IMR-90 (cell line): Measurements from ENCODE around the gene HSD17B3. TPM values are rescaled to one million over a fixed set of nuclear protein-coding genes. Genes with fewer than 3 reads are reported as not detected.
"Not testable (repeated sequence)": the region's sequence is repeated elsewhere in the genome, so short reads cannot be mapped to it uniquely, and the experiment has no call there.

ENCODE experiments used
- ATAC-seq: fragments of 200-7000 bp; cut with Tn5 transposase; 2 replicates; pipeline ENCODE4 v1.9.1; 2020; ENCODE audit warnings: low read depth, mild to moderate bottlenecking, moderate library complexity
- BruUV-seq: library from RNA; stranded (reverse); fragments of 400-500 nt; replicated peaks from 2 replicates; lab custom pipeline; 2021; lab: Mats Ljungman, UMichigan
- CTCF ChIA-PET: fragments of 300-600 bp; formaldehyde crosslinking; extraction: SDS; loops from one replicate; lab custom pipeline; 2021; ENCODE audit warnings: antibody characterized with exemption; lab: Yijun Ruan, JAX
- POLR2A ChIA-PET: fragments of 300-600 bp; sonication (Branson Sonifier 250); formaldehyde crosslinking; loops from one replicate; lab custom pipeline; 2022; ENCODE audit warnings: antibody characterized with exemption; ENCODE audit not compliant: unreplicated experiment; lab: Charles Lee
- DNase-seq: peaks from one replicate; pipeline ENCODE4 v3.0.0; 2013
- H2AFZ ChIP-seq: replicated peaks from 2 replicates; pipeline ENCODE3; 2013; ENCODE audit warnings: low read length, mild to moderate bottlenecking; ENCODE audit not compliant: poor library complexity
- H2AK5ac ChIP-seq: 2 replicates; pipeline ENCODE4 v1.6.1; 2013; ENCODE audit warnings: low read depth, low read length, inconsistent platforms
- H2AK9ac ChIP-seq: replicated peaks from 2 replicates; pipeline ENCODE3; 2013; ENCODE audit warnings: mild to moderate bottlenecking, low read depth, low read length, moderate library complexity; ENCODE audit not compliant: poor library complexity
- H2BK120ac ChIP-seq: 2 replicates; pipeline ENCODE4 v1.6.1; 2013; ENCODE audit warnings: low read depth, low read length, inconsistent platforms
- H2BK15ac ChIP-seq: 3 replicates; pipeline ENCODE4 v1.6.1; 2013; ENCODE audit warnings: low read depth, low read length, inconsistent platforms
- H2BK20ac ChIP-seq: 2 replicates; pipeline ENCODE4 v1.6.1; 2013; ENCODE audit warnings: low read depth, mild to moderate bottlenecking, inconsistent platforms, low read length, moderate library complexity
- H2BK5ac ChIP-seq: 2 replicates; pipeline ENCODE4 v1.6.1; 2013; ENCODE audit warnings: mild to moderate bottlenecking, low read depth, low read length, inconsistent platforms; ENCODE audit not compliant: poor library complexity, severe bottlenecking
- H3K14ac ChIP-seq: replicated peaks from 2 replicates; pipeline ENCODE4 v1.6.1; 2013; ENCODE audit warnings: low read depth, low read length, inconsistent platforms
- H3K18ac ChIP-seq: 2 replicates; pipeline ENCODE4 v1.6.1; 2013; ENCODE audit warnings: low read depth, low read length, control low read depth
- H3K23ac ChIP-seq: 2 replicates; pipeline ENCODE4 v1.6.1; 2013; ENCODE audit warnings: low read depth, low read length, inconsistent platforms
- H3K27ac ChIP-seq: 2 replicates; pipeline ENCODE4 v1.5.1; 2013; ENCODE audit warnings: mild to moderate bottlenecking, control low read depth, low read length; ENCODE audit not compliant: insufficient read depth
- H3K27me3 ChIP-seq: 2 replicates; pipeline ENCODE4 v1.6.1; 2013; ENCODE audit warnings: low read length; ENCODE audit not compliant: control insufficient read depth, insufficient read depth
- H3K36me3 ChIP-seq: 2 replicates; pipeline ENCODE4 v1.6.1; 2013; ENCODE audit warnings: low read length, mixed read lengths; ENCODE audit not compliant: control insufficient read depth, insufficient read depth
- H3K4ac ChIP-seq: 2 replicates; pipeline ENCODE4 v1.6.1; 2013; ENCODE audit warnings: low read depth, low read length, inconsistent platforms
- H3K4me1 ChIP-seq: 2 replicates; pipeline ENCODE4 v1.6.1; 2013; ENCODE audit warnings: low read length, mixed read lengths; ENCODE audit not compliant: control insufficient read depth, insufficient read depth
- H3K4me2 ChIP-seq: 2 replicates; pipeline ENCODE4 v1.6.1; 2013; ENCODE audit warnings: low read depth, mild to moderate bottlenecking, control low read depth, low read length, moderate library complexity
- H3K4me3 ChIP-seq: 2 replicates; pipeline ENCODE4 v1.5.1; 2013; ENCODE audit warnings: low read depth, mild to moderate bottlenecking, control low read depth, low read length, moderate library complexity; ENCODE audit not compliant: insufficient read depth
- H3K56ac ChIP-seq: 2 replicates; pipeline ENCODE4 v1.6.1; 2013; ENCODE audit warnings: low read length, inconsistent platforms; ENCODE audit not compliant: insufficient read depth; ENCODE audit errors: extremely low read depth
- H3K79me1 ChIP-seq, 2 experiments: 2 replicates each; pipeline ENCODE4 v1.6.1; 2013; ENCODE audit warnings: low read length in 2 of 2, inconsistent platforms in 1 of 2, low read depth in 1 of 2
- H3K9ac ChIP-seq: 2 replicates; pipeline ENCODE4 v1.6.1; 2013; ENCODE audit warnings: low read depth, low read length, control low read depth
- H3K9me1 ChIP-seq: 2 replicates; pipeline ENCODE4 v1.6.1; 2013; ENCODE audit warnings: low read length, inconsistent platforms; ENCODE audit not compliant: insufficient read depth
- H3K9me3 ChIP-seq: 2 replicates; pipeline ENCODE4 v1.6.1; 2013; ENCODE audit warnings: low read length; ENCODE audit not compliant: control insufficient read depth, insufficient read depth
- H4K20me1 ChIP-seq: 2 replicates; pipeline ENCODE4 v1.6.1; 2013; ENCODE audit warnings: low read length, inconsistent platforms; ENCODE audit not compliant: insufficient read depth
- H4K5ac ChIP-seq: 2 replicates; pipeline ENCODE4 v1.6.1; 2013; ENCODE audit warnings: mild to moderate bottlenecking, low read depth, low read length, control low read depth
- H4K8ac ChIP-seq, 2 experiments: 2 replicates each; pipeline ENCODE4 v1.6.1; 2013; ENCODE audit warnings: low read depth in 2 of 2, low read length in 2 of 2, control low read depth in 1 of 2, inconsistent platforms in 1 of 2
- H4K91ac ChIP-seq: 2 replicates; pipeline ENCODE4 v1.6.1; 2013; ENCODE audit warnings: low read depth, low read length, inconsistent platforms; ENCODE audit not compliant: insufficient read depth
- CEBPB ChIP-seq: IDR thresholded peaks from 2 replicates; pipeline ENCODE4 v1.6.1; 2012; ENCODE audit warnings: low read depth, low read length, improper control_type of control experiment
- CHD1 ChIP-seq: IDR thresholded peaks from 2 replicates; pipeline ENCODE4 v1.6.1; 2012; ENCODE audit warnings: low read depth, low read length, improper control_type of control experiment
- FOS ChIP-seq: fragments of 150-350 bp; IDR thresholded peaks from 2 replicates; pipeline ENCODE4 v1.6.1; 2016; ENCODE audit warnings: low read depth, low read length
- MXI1 ChIP-seq: IDR thresholded peaks from 2 replicates; pipeline ENCODE4 v1.6.1; 2012; ENCODE audit warnings: low read depth, mild to moderate bottlenecking, low read length, moderate library complexity, borderline replicate concordance
- POLR2A ChIP-seq: IDR thresholded peaks from 2 replicates; pipeline ENCODE4 v1.6.1; 2012; ENCODE audit warnings: mild to moderate bottlenecking, low read depth, low read length
- RAD21 ChIP-seq: IDR thresholded peaks from 2 replicates; pipeline ENCODE4 v1.6.1; 2012; ENCODE audit warnings: low read length, improper control_type of control experiment
- RFX5 ChIP-seq: IDR thresholded peaks from 2 replicates; pipeline ENCODE4 v1.8.0; 2012; ENCODE audit warnings: low read depth, mild to moderate bottlenecking, low read length, moderate library complexity
- SMC3 ChIP-seq: fragments of 150-350 bp; IDR thresholded peaks from 2 replicates; pipeline ENCODE4 v1.6.1; 2016; ENCODE audit warnings: low read depth, mild to moderate bottlenecking, antibody characterized with exemption, low read length, moderate library complexity
- whole genome bisulfite sequencing, 2 experiments: methylation state at CpG; one replicate each; pipeline versions ENCODE4 v1.1.5 to v1.1.7; 2013; ENCODE audit warnings: missing lambda C conversion rate in 2 of 2; ENCODE audit not compliant: insufficient read length in 1 of 2; ENCODE audit errors: extremely low coverage in 2 of 2; 5-methylcytosine and 5-hydroxymethylcytosine counted together
- dilution Hi-C: fragments of 300-500 bp; cut with HindIII; formaldehyde crosslinking; loops from one replicate; pipeline ENCODE4 v1.14.3; 2018; ENCODE audit warnings: low sequenced_read_pairs; ENCODE audit not compliant: unreplicated experiment
- in situ Hi-C: fragments of 300-500 bp; cut with MboI; formaldehyde crosslinking; loops from 3 replicates; pipeline ENCODE4 v1.14.3; 2019; ENCODE audit warnings: low sequenced_read_pairs, inconsistent platforms, mixed read lengths
- intact Hi-C: fragments of 100-400 bp; cut with micrococcal nuclease; formaldehyde crosslinking; loops from 2 replicates; pipeline ENCODE4 v1.10.0; 2022
- polyA plus RNA-seq, 3 experiments: library from polyadenylated mRNA; depleted of rRNA; stranded (reverse); fragments of >200 nt; gene quantifications; 2 replicates each; pipeline ENCODE4 v1.2.3, GENCODE V29; 2012; ENCODE audit warnings: low replicate concordance in 1 of 3
- total RNA-seq: library from RNA; depleted of rRNA; stranded (reverse); fragments of >200 nt; gene quantifications from 2 replicates; pipeline ENCODE4 v1.2.3, GENCODE V29; 2012

The HSD17B3 gene
- total and polyA plus RNA-seq, 2 of the 4 experiments (the other 2 are of a cell fraction): 0.18 TPM; not detected in 1

DNA sequence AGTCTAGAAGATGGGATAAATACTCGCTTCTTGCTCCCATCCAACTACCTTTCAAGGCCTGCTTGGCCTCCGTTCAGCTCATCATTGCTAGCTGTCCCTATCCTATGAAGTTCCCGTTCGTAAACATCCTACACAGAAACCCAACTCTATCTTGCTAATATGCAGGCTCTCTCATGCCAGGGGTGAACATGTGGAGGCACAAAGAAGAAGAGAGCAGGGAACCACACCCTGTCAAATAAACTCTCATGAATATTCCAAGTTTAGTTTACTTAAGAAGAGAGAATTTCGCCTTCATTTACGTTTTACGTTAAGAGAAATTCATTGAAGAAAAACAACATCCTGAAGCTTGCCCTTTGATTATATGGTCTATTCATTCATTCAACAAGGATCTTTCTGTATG is 7.9 kb upstream of the HSD17B3 start:
- Histone ChIP-seq H3K9ac (no peak overlapping the region), H3K9me3 (peaks cover 9% of the 10 kb centered on the region), H2BK15ac (no peak overlapping the region), H3K9me1 (no peaks in the 10 kb centered on the region), H4K91ac (no peak overlapping the region), H2BK20ac (no peak overlapping the region), H3K14ac (no peak overlapping the region), H3K4me3 (no peak overlapping the region), H3K79me1 (no peaks in the 10 kb centered on the region), H3K23ac (no peak overlapping the region), H3K4ac (no peak overlapping the region), H3K36me3 (no peaks in the 10 kb centered on the region), H3K27ac (no peak overlapping the region), H3K27me3 (peaks cover 3% of the 10 kb centered on the region; the same call in 1 of the 2 replicates), H2AK9ac (no peak overlapping the region), H2AK5ac (no peak overlapping the region), H3K4me2 (no peak overlapping the region), H4K20me1 (no peaks in the 10 kb centered on the region), H3K56ac (no peak overlapping the region), H4K5ac (no peak overlapping the region), H2BK120ac (no peak overlapping the region), H2BK5ac (no peak overlapping the region), H2AFZ (no peak overlapping the region), H3K18ac (no peak overlapping the region), H3K4me1 (no peaks in the 10 kb centered on the region), H4K8ac (no peak overlapping the region)
- intact Hi-C loops (no loop called here), dilution Hi-C loops (no loop called here), in situ Hi-C loops (loop anchor here (5.0 kb wide), 1 partner anchor 73 kb away; no protein-coding TSS in a partner anchor)
- CTCF ChIA-PET: interaction anchor here (0.6 kb wide), 1 partner anchor 7 kb away, joined by 3 read pairs; no protein-coding TSS in a partner anchor
- no peak for TF ChIP-seq RAD21
- TF ChIP-seq SMC3: no peak
- no peak for TF ChIP-seq FOS
- no peak for TF ChIP-seq CEBPB
- no peak for TF ChIP-seq RFX5
- TF ChIP-seq MXI1: no peak
- TF ChIP-seq CHD1: no peak
- no peak for TF ChIP-seq POLR2A
- no peak for ATAC-seq
- BruUV-seq: no TSS peak
- no peak for DNase-seq
- no CpG with 5 or more reads among the region's 7 CpGs for WGBS, 2 experiments
- POLR2A ChIA-PET: no interaction called here

DNA sequence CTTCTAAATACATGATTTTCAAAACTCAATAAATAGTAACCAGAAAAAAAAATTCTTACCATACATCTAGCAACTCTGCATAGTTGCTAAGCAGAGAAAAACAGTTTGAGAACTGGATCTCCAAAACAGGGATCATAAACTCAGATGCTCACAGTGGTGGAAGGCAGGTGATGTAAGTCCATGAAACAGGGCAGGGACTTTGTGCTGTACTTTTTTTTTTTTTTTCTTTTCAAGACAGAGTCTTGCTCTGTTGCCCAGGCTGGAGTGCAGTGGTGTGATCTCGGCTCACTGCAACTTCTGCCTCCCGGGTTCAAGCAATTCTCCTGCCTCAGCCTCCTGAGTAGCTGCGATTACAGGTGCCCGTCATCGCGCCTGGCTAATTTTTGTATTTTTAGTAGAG is 5.0 kb upstream of the HSD17B3 start:
- H3K9me1 ChIP-seq, H3K27ac ChIP-seq, H2BK120ac ChIP-seq, H3K27me3 ChIP-seq, H4K5ac ChIP-seq, H3K36me3 ChIP-seq, H3K18ac ChIP-seq, H3K23ac ChIP-seq, H4K8ac ChIP-seq, H4K20me1 ChIP-seq, H2BK20ac ChIP-seq, dilution Hi-C loops, BruUV-seq, H3K9ac ChIP-seq, H3K4me1 ChIP-seq, H3K14ac ChIP-seq, H3K4me3 ChIP-seq, H3K4ac ChIP-seq, H2AK5ac ChIP-seq, H3K56ac ChIP-seq, H2BK15ac ChIP-seq, H3K79me1 ChIP-seq, H3K4me2 ChIP-seq, CTCF ChIA-PET, POLR2A ChIA-PET, H2BK5ac ChIP-seq, ATAC-seq, DNase-seq, H3K9me3 ChIP-seq, H2AK9ac ChIP-seq, intact Hi-C loops, H2AFZ ChIP-seq, in situ Hi-C loops, H4K91ac ChIP-seq: not testable (repeated sequence)
- WGBS, 2 experiments: no CpG with 5 or more reads among the region's 6 CpGs
